GM23248 (cell line): ENCODE results near the gene SLC46A3. TPM values are rescaled to one million over a fixed set of nuclear protein-coding genes. Genes with fewer than 3 reads are reported as not detected.

Experiments used
- DNase-seq: peaks from one replicate; pipeline ENCODE4 v3.0.0-alpha.2; 2015
- H2AFZ ChIP-seq: fragments of 200-600 bp; sonication (generic); 2 replicates; pipeline ENCODE4 v1.6.1; 2016; ENCODE audit warnings: antibody characterized with exemption
- H3F3A ChIP-seq: fragments of 200-600 bp; sonication (generic); 2 replicates; pipeline ENCODE4 v1.6.1; 2016; ENCODE audit warnings: mild to moderate bottlenecking, antibody characterized with exemption, mixed run types; ENCODE audit not compliant: insufficient read depth
- H3K27ac ChIP-seq: fragments of 200-600 bp; sonication (generic); 2 replicates; pipeline ENCODE4 v1.5.1; 2016; ENCODE audit warnings: mild to moderate bottlenecking
- H3K27me3 ChIP-seq: fragments of 200-600 bp; sonication (generic); replicated peaks from 2 replicates; pipeline ENCODE4 v1.6.1; 2016; ENCODE audit warnings: mild to moderate bottlenecking; ENCODE audit not compliant: insufficient read depth
- H3K36me3 ChIP-seq: fragments of 200-600 bp; sonication (generic); 2 replicates; pipeline ENCODE4 v1.6.1; 2016; ENCODE audit warnings: low read depth, mild to moderate bottlenecking
- H3K4me1 ChIP-seq: fragments of 200-600 bp; sonication (generic); 2 replicates; pipeline ENCODE4 v1.6.1; 2016; ENCODE audit warnings: mild to moderate bottlenecking; ENCODE audit not compliant: insufficient read depth
- H3K4me2 ChIP-seq: fragments of 200-600 bp; sonication (generic); one replicate; pipeline ENCODE4 v1.6.1; 2016; ENCODE audit warnings: mild to moderate bottlenecking; ENCODE audit not compliant: unreplicated experiment
- H3K4me3 ChIP-seq: fragments of 200-600 bp; sonication (generic); 2 replicates; pipeline ENCODE4 v1.5.1; 2016; ENCODE audit warnings: mild to moderate bottlenecking
- H3K79me2 ChIP-seq: fragments of 200-600 bp; sonication (generic); 2 replicates; pipeline ENCODE4 v1.6.1; 2016; ENCODE audit warnings: mild to moderate bottlenecking; ENCODE audit not compliant: insufficient read depth
- H3K9ac ChIP-seq: fragments of 200-600 bp; sonication (generic); 2 replicates; pipeline ENCODE4 v1.6.1; 2016; ENCODE audit warnings: mild to moderate bottlenecking
- H3K9me2 ChIP-seq: fragments of 200-600 bp; sonication (generic); 2 replicates; pipeline ENCODE4 v1.6.1; 2016; ENCODE audit warnings: mixed run types, mild to moderate bottlenecking, moderate library complexity; ENCODE audit not compliant: insufficient read depth
- H3K9me3 ChIP-seq: fragments of 200-600 bp; sonication (generic); one replicate; pipeline ENCODE4 v1.6.1; 2017; ENCODE audit warnings: low read depth
- H4K20me1 ChIP-seq: fragments of 200-600 bp; sonication (generic); 2 replicates; pipeline ENCODE4 v1.6.0; 2016; ENCODE audit not compliant: insufficient read depth
- EZH2 ChIP-seq: fragments of 200-600 bp; sonication (generic); IDR thresholded peaks from 2 replicates; pipeline ENCODE4 v1.6.1; 2018; ENCODE audit warnings: antibody characterized with exemption, mild to moderate bottlenecking; ENCODE audit not compliant: insufficient read depth, poor library complexity, severe bottlenecking
- EZH2phosphoT487 ChIP-seq: fragments of 200-600 bp; sonication (generic); IDR thresholded peaks from 2 replicates; pipeline ENCODE4 v1.6.1; 2018; ENCODE audit warnings: antibody characterized with exemption, moderate library complexity, mild to moderate bottlenecking, low read depth; ENCODE audit not compliant: insufficient read depth
- WGBS, 2 experiments: methylation state at CpG; one replicate each; pipeline ENCODE4 v1.1.6; 2015 to 2017; ENCODE audit warnings: low lambda C conversion rate in 2 of 2, low coverage in 1 of 2; ENCODE audit errors: missing lambda C conversion rate in 2 of 2; 5-methylcytosine and 5-hydroxymethylcytosine counted together
- in situ Hi-C: fragments of 300-500 bp; cut with MboI; formaldehyde crosslinking; loops from 2 replicates; pipeline ENCODE4 v1.15.0; 2020
- polyA plus RNA-seq: library from polyadenylated mRNA; unstranded; fragments of >200 nt; fragmentation: Nextera tagmentation; extraction: Ambion mirVana; gene quantifications from 2 replicates; pipeline ENCODE4 v1.2.1, GENCODE V29; 2016
- total RNA-seq: library from RNA; depleted of rRNA; stranded (reverse); fragments of >200 nt; shearing (Covaris generic); gene quantifications from 2 replicates; pipeline ENCODE4 v1.2.3, GENCODE V29; 2014

The SLC46A3 gene
- total and polyA plus RNA-seq, 2 experiments from 2014 or later = 3.4 to 4.2 TPM

DNA sequence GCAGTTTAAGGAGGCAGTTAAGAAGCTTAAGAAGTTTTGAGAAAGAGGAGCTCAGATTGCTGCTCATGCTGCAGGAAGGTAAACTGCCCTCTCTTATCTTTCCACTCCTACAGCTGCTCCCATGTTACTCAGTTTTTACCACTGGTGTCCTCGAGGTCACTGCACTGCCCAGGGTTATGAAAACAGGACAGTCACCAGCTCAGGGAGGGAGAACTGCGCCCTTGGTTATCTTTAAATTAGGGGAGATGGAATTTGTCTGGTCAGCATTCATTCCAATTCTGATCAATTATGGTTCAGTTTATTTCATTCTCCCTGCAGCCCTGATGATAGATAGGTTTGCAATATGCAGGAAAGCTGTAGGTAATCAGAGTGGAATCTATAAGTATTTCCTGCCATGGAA is 10.8 kb upstream of the SLC46A3 start:
- Histone ChIP-seq H2AFZ (no peak overlapping the region), H3K9me2 (no peaks in the 10 kb centered on the region), H3K27me3 (no peaks in the 10 kb centered on the region), H3K36me3 (no peaks in the 10 kb centered on the region), H3K27ac (no peak overlapping the region), H3K4me1 (no peaks in the 10 kb centered on the region), H4K20me1 (no peaks in the 10 kb centered on the region), H3K9me3 (no peaks in the 10 kb centered on the region), H3F3A (no peaks in the 10 kb centered on the region), H3K79me2 (no peaks in the 10 kb centered on the region), H3K4me2 (no peak overlapping the region), H3K9ac (no peak overlapping the region), H3K4me3 (no peak overlapping the region)
- WGBS, 2 experiments = 44 to 51% methylated on average over 2 of the region's 2 CpGs
- in situ Hi-C loops = no loop called here
- DNase-seq = no peak
- TF ChIP-seq EZH2phosphoT487 (no peak), EZH2 (no peak)

DNA sequence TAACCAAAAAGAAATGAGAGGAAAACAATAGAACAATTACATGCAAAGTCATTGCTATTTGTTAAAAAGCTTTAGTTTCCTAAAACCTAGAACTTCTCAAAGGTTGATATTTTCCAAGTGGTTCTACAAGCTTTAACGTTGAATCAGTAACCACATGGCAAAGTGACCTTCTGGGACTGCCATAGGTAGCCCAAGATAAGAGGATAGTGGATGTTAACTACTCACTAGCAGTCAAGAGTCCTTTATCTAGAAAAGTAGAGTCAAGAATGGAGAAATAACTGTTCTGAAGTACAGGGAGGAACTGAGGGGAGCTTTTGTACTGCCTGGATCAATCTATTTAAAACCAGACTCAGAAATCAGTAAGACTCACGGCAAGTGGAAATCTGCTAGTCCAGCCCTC is 9.9 kb upstream of the SLC46A3 start:
- Histone ChIP-seq H3K9me3 (no peaks in the 10 kb centered on the region), H3K27me3 (no peaks in the 10 kb centered on the region), H3K27ac (no peak overlapping the region), H3K36me3 (no peaks in the 10 kb centered on the region), H3K4me1 (no peaks in the 10 kb centered on the region), H4K20me1 (no peaks in the 10 kb centered on the region), H2AFZ (no peak overlapping the region), H3K4me2 (no peak overlapping the region), H3F3A (no peaks in the 10 kb centered on the region), H3K9ac (no peak overlapping the region), H3K79me2 (no peaks in the 10 kb centered on the region), H3K9me2 (no peaks in the 10 kb centered on the region), H3K4me3 (no peak overlapping the region)
- in situ Hi-C loops = no loop called here
- WGBS, 2 experiments = 74 to 86% methylated on average over 2 of the region's 2 CpGs
- no peak for DNase-seq
- TF ChIP-seq EZH2 (no peak), EZH2phosphoT487 (no peak)

DNA sequence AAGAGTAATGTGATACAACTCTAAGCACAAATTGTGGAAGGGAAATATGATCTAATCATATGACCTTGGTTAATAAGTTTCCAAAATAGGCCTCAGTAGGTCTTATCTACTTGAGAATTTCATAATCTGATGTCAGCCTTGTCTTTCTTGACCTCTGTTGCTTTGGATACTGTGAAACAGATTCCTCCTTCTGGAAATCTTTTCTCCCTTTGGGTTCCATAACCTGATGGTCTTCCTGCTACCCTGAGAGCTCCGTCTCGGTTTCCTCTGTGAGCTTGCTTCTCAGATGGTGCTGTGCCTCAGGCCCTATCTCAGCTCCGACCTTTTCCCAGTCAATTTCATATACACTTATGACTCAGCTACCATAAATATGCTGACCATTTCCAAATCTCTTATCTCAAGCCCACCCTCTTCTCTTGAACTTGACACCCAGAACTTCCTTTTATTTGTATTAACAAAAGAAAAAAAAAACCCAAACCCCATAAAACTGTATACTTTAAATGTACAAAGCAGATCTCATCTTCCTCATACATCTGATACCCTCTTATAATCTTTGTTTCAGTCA is 6.4 kb upstream of the SLC46A3 start:
- Histone ChIP-seq H3K9ac (no peak overlapping the region), H3K9me2 (no peaks in the 10 kb centered on the region), H3K4me3 (no peak overlapping the region), H3F3A (peaks cover 2% of the 10 kb centered on the region; the same call in 1 of the 2 replicates), H2AFZ (no peak overlapping the region), H3K36me3 (no peaks in the 10 kb centered on the region), H3K27me3 (no peaks in the 10 kb centered on the region), H3K79me2 (no peaks in the 10 kb centered on the region), H3K4me2 (no peak overlapping the region), H3K9me3 (no peaks in the 10 kb centered on the region), H3K4me1 (peaks cover under 1% of the 10 kb centered on the region; the same call in 1 of the 2 replicates), H4K20me1 (no peaks in the 10 kb centered on the region), H3K27ac (no peak overlapping the region)
- DNase-seq = no peak
- WGBS, 2 experiments = 78 to 82% methylated on average over 3 of the region's 3 CpGs
- in situ Hi-C loops = no loop called here
- TF ChIP-seq EZH2phosphoT487 (no peak), EZH2 (no peak)

DNA sequence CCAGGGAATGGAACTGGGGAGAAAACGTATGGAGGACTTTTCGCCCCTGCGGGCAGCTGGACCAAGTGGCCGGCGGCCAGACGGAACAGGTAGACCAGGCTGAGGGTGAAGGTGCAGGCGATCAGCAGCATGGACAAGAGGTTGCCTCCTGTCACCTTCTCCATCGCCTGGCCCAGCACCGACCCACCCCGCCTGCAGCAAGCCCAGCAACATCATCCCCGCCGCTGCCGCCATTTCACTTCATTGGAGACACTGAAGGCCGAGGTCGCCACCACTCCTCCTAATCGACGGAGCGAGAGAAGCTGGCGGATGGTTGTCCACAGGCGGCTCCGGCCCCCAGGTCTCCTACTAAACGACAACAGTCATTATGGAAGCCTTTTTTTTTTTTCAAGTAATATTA is 5.0 kb upstream of the SLC46A3 start:
- Histone ChIP-seq H3K9me3 (no peaks in the 10 kb centered on the region), H3K4me2 (no peak overlapping the region), H3K27ac (no peak overlapping the region), H3K9ac (no peak overlapping the region), H3K4me1 (peaks cover 11% of the 10 kb centered on the region), H3K9me2 (no peaks in the 10 kb centered on the region), H3F3A (peaks cover 13% of the 10 kb centered on the region), H2AFZ (no peak overlapping the region), H3K79me2 (no peaks in the 10 kb centered on the region), H3K4me3 (no peak overlapping the region), H3K27me3 (no peaks in the 10 kb centered on the region), H4K20me1 (no peaks in the 10 kb centered on the region), H3K36me3 (no peaks in the 10 kb centered on the region)
- TF ChIP-seq EZH2phosphoT487 (no peak), EZH2 (no peak)
- DNase-seq = no peak
- WGBS, 2 experiments = 83 to 85% methylated on average over 22 of the region's 22 CpGs
- in situ Hi-C loops = no loop called here
